ENCODE results near the gene LIN9. TPM values are rescaled to one million over a fixed set of nuclear protein-coding genes. Genes with fewer than 3 reads are reported as not detected.

LIN9 gene
- total RNA-seq, 1 donor from 2014 or later, result 10.5 TPM

DNA sequence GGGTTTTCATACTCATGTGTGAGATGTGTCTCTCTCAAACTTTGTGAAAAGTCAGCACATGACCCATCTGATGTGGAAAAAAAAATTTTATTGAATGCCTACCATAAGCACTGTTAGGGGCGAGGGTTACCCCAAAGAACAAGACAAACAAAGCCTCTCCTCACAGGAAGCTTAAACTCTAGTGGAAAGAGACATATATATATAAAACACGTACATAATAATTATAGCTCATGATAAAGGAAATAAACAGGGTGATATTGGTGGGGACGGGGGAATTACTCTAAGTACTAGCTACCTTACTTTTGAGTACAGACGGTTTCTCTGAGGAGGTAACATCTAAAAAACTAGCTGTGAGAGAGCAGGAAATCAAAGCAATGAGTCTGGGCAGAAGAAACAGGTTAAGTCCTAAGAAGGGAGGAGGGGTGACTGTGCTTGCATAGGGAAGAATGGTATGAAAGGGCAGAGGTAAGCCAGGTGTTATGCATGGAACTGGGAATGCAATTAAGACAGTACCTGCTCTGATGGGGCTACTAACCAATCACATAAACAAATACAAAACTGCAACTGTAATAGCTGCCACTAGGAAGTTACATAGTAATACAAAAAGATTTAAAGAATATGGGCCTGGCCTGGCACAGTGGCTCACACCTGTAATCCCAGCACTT is 4.5 kb downstream of the LIN9 start:
- Mint-ChIP-seq H3K4me1 (ENCODE audit: unreplicated experiment) (peaks cover 7% of the 10 kb centered on the region), H3K27ac (no peak overlapping the region), H3K4me3 (no peak overlapping the region), H3K9me3 (no peaks in the 10 kb centered on the region), H3K27me3 (no peaks in the 10 kb centered on the region), H3K36me3 (peaks cover 4% of the 10 kb centered on the region)
- TF ChIP-seq, protein P1, sequence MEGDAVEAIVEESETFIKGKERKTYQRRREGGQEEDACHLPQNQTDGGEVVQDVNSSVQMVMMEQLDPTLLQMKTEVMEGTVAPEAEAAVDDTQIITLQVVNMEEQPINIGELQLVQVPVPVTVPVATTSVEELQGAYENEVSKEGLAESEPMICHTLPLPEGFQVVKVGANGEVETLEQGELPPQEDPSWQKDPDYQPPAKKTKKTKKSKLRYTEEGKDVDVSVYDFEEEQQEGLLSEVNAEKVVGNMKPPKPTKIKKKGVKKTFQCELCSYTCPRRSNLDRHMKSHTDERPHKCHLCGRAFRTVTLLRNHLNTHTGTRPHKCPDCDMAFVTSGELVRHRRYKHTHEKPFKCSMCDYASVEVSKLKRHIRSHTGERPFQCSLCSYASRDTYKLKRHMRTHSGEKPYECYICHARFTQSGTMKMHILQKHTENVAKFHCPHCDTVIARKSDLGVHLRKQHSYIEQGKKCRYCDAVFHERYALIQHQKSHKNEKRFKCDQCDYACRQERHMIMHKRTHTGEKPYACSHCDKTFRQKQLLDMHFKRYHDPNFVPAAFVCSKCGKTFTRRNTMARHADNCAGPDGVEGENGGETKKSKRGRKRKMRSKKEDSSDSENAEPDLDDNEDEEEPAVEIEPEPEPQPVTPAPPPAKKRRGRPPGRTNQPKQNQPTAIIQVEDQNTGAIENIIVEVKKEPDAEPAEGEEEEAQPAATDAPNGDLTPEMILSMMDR (conservative IDR thresholded peaks at IDR 0.05), result no peak
- no peak for DNase-seq (ENCODE audit: extremely low spot score, unreplicated experiment)

DNA sequence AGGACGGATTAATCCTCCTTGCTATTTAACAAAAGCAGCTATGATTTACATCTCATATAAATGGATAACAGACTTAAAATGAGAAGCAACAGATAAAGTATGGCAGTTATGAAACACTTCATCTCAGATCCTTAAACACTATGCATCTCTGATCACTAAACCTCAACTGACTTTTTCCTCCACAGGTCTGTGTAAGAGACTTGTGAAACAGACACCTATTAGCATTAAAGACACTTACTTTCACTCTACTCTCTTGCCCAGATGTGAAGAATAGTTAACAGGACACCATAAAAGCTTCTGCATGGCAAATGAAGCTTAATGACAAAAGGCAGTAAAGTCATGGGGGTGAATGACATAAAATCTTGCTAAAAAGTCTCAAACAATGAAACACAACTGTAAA is 6.2 kb downstream of the LIN9 start:
- DNase-seq (ENCODE audit: extremely low spot score, unreplicated experiment), result no peak
- H3K27ac Mint-ChIP-seq, result no peak overlapping the region
- TF ChIP-seq, protein P1 (conservative IDR thresholded peaks at IDR 0.05), result no peak

DNA sequence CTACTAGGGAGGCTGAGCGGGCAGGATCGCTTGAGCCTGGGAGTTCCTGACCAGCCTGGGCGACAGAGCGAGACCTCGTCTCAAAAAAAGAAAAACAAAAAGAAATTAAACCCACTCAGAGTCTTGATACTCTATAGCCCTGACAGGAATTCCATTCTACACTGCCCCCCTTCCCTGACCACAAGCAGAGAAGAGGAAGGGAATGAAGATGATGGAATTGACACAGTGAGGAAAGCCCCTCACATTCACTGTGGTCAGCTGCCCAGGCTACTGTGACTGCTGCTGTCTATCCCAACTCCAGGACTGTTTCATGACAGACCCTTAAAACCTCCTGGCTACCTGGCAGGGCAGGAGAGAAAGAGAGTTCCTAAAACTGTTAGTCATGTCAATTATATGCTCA is 12.1 kb downstream of the LIN9 start:
- Mint-ChIP-seq H3K4me1 (ENCODE audit: unreplicated experiment) (peaks cover 4% of the 10 kb centered on the region), H3K27me3 (no peaks in the 10 kb centered on the region), H3K27ac (no peak overlapping the region), H3K36me3 (peaks cover 26% of the 10 kb centered on the region), H3K4me3 (no peak overlapping the region), H3K9me3 (no peaks in the 10 kb centered on the region)
- TF ChIP-seq, protein P1 (conservative IDR thresholded peaks at IDR 0.05), result no peak
- DNase-seq (ENCODE audit: extremely low spot score, unreplicated experiment), result no peak

More for the DNA sequence above, 6.2 kb downstream of the LIN9 start:
- Mint-ChIP-seq H3K4me3 (no peak overlapping the region), H3K27me3 (no peaks in the 10 kb centered on the region), H3K4me1 (ENCODE audit: unreplicated experiment) (peaks cover 7% of the 10 kb centered on the region), H3K9me3 (no peaks in the 10 kb centered on the region), H3K36me3 (peaks cover 6% of the 10 kb centered on the region)

- H3K36me3 Mint-ChIP-seq, result peaks cover 23% of the 10 kb centered on the region
- no peaks in the 10 kb centered on the region for H3K9me3 Mint-ChIP-seq
- no peak overlapping the region for H3K27ac Mint-ChIP-seq
- no peaks in the 10 kb centered on the region for H3K27me3 Mint-ChIP-seq
- H3K4me1 Mint-ChIP-seq (ENCODE audit: unreplicated experiment), result no peaks in the 10 kb centered on the region
- DNase-seq (ENCODE audit: extremely low spot score, unreplicated experiment), result no peak
- TF ChIP-seq, protein P1 (conservative IDR thresholded peaks at IDR 0.05), result no peak
- no peak overlapping the region for H3K4me3 Mint-ChIP-seq
Measured at GRCh38 chr1:226293553-226293920, 15.4 kb downstream of the LIN9 start.

DNA sequence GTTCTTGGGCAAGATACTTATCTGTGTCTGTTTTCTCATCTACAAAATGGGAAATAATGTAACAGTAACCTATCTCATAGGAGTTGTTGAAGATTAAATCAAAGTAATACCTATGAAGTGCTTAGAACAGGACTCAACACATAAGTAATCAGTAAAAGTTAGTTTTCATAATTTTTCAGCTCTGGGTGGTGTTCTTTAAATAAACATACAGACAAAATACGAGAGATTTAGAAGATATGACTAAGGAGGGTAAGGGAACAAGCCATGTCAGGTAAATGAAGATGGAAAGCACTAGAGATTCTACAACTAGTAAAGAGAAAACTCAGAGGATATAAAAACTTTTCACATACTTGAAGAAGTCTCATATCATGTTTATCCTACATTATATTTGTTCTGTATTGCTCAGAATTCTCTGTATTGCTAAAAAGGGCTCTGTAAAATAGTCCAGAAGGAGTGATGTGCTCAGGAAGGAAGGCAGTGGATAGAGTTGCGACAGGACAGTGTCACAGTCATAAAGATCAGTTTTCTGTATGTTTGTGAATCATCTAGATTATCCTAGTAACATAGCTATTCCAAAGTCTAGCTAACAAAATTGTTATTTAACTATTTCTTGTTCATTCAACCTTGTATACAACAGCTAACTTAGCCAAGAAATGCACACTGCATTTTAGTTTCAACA is 16.0 kb downstream of the LIN9 start:
- H3K4me1 Mint-ChIP-seq (ENCODE audit: unreplicated experiment), result no peaks in the 10 kb centered on the region
- H3K9me3 Mint-ChIP-seq, result no peaks in the 10 kb centered on the region
- no peak for DNase-seq (ENCODE audit: extremely low spot score, unreplicated experiment)
- no peak overlapping the region for H3K4me3 Mint-ChIP-seq
- TF ChIP-seq, protein P1 (conservative IDR thresholded peaks at IDR 0.05), result no peak
- no peaks in the 10 kb centered on the region for H3K27me3 Mint-ChIP-seq
- no peak overlapping the region for H3K27ac Mint-ChIP-seq
- peaks cover 23% of the 10 kb centered on the region for H3K36me3 Mint-ChIP-seq

Measured in type B pancreatic cell (in vitro differentiated cells).